ENCODE data around the gene ATF1. TPM values are rescaled to one million over a fixed set of nuclear protein-coding genes. Genes with fewer than 3 reads are reported as not detected.

ATF1 gene
- total and polyA plus RNA-seq, 12 donors = 4.2 to 31.9 (median 23.9) TPM

DNA sequence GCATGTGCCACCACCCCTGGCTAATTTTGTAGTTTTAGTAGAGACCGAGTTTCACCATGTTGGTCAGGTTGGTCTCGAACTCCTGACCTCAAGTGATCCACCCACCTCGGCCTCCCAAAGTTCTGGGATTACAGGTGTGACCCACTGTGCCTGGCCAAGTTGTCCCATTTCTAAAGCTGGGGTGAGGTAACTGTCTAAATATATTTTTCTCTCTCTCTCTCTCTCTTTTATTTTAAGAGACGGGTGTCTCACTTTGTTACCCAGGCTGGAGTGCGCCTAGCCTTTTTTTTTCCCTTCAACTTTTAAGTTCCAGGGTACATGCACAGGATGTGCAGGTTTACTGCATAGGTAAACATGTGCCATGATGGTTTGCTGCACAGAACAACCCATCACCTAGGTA lies 8.6 kb downstream of the ATF1 start:
- intact Hi-C loops (cut with DNase I) = no loop called here
- H3K27me3 ChIP-seq = no peaks in the 10 kb centered on the region
- H3K27ac ChIP-seq = no peak overlapping the region
- H3K9me3 ChIP-seq = no peaks in the 10 kb centered on the region
- no peak for TF ChIP-seq CTCF (IDR thresholded peaks at IDR 0.05)
- 92 to 94% methylated on average over 5 of the region's 5 CpGs for WGBS, 2 donors
- no peak overlapping the region for H3K4me3 ChIP-seq
- no peak for DNase-seq
- H3K4me1 ChIP-seq = peaks cover 0 to 25% (median 15%) of the 10 kb centered on the region in 9 donors
- ATAC-seq = no peak
- H3K36me3 ChIP-seq = peaks cover 0 to 28% (median 6%) of the 10 kb centered on the region in 9 donors

- no peak for TF ChIP-seq CTCF (IDR thresholded peaks at IDR 0.05)
- H3K36me3 ChIP-seq = peaks cover 0 to 28% (median 6%) of the 10 kb centered on the region in 9 donors
- intact Hi-C loops (cut with DNase I) = no loop called here
- H3K27me3 ChIP-seq = no peaks in the 10 kb centered on the region
- peaks cover 0 to 23% (median 12%) of the 10 kb centered on the region in 9 donors for H3K4me1 ChIP-seq
- ATAC-seq = no peak
- no peaks in the 10 kb centered on the region for H3K9me3 ChIP-seq
- no peak for DNase-seq
- H3K4me3 ChIP-seq = no peak overlapping the region
- H3K27ac ChIP-seq = no peak overlapping the region
- 94 to 99% methylated on average over 2 of the region's 2 CpGs for WGBS, 2 donors
These were observed 9.0 kb downstream of the ATF1 start for GRCh38 chr12:50772877-50773276.

DNA sequence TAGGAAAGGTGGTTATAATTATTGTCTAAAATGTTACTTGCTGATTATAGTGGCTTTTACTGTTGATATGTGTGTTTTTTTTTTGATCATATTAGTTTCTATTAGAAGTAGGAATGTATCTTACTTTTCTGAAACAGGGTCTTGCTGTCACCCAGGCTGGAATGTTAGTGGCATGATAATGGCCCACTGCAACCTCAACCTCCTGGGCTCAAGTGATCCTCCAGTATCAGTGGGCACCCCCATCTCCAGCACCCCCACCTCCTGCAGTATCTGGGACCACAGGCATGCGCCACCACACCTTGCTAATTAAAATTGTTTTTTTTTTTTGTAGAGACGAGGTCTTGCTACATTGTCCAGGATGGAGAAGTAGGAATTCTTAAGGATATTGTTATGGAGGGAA lies 11.3 kb downstream of the ATF1 start:
- H3K27me3 ChIP-seq = no peaks in the 10 kb centered on the region
- WGBS, 2 donors = 95 to 100% methylated on average over 2 of the region's 2 CpGs
- no peak overlapping the region for H3K27ac ChIP-seq
- H3K4me1 ChIP-seq = peaks cover 0 to 6% (median 0%) of the 10 kb centered on the region in 9 donors
- ATAC-seq (no peak), DNase-seq (no peak)
- TF ChIP-seq CTCF (IDR thresholded peaks at IDR 0.05) = no peak
- no peak overlapping the region for H3K4me3 ChIP-seq
- H3K36me3 ChIP-seq = peaks cover 0 to 28% (median 3%) of the 10 kb centered on the region in 9 donors
- intact Hi-C loops (cut with DNase I) = no loop called here
- no peaks in the 10 kb centered on the region for H3K9me3 ChIP-seq

GRCh38 chr12:50776749-50777728 lies 13.1 kb downstream of the ATF1 start:
- intact Hi-C loops (cut with DNase I) = no loop called here
- H3K27me3 ChIP-seq = no peaks in the 10 kb centered on the region
- no peak overlapping the region for H3K27ac ChIP-seq
- no peaks in the 10 kb centered on the region for H3K9me3 ChIP-seq
- ATAC-seq (no peak), DNase-seq (no peak)
- H3K36me3 ChIP-seq = peaks cover 0 to 29% (median 7%) of the 10 kb centered on the region in 9 donors
- 94 to 95% methylated on average over 9 of the region's 9 CpGs for WGBS, 2 donors
- TF ChIP-seq CTCF (IDR thresholded peaks at IDR 0.05) = no peak
- H3K4me3 ChIP-seq = no peak overlapping the region
- peaks cover 0 to 6% (median 0%) of the 10 kb centered on the region in 9 donors for H3K4me1 ChIP-seq

Measured in heart right ventricle (tissue), 16 donors.